ENCODE results near the gene LETM1. TPM values are rescaled to one million over a fixed set of nuclear protein-coding genes. Genes with fewer than 3 reads are reported as not detected.

Gene LETM1
- total RNA-seq: 64.5 and 95.2 TPM in 2 replicates

DNA sequence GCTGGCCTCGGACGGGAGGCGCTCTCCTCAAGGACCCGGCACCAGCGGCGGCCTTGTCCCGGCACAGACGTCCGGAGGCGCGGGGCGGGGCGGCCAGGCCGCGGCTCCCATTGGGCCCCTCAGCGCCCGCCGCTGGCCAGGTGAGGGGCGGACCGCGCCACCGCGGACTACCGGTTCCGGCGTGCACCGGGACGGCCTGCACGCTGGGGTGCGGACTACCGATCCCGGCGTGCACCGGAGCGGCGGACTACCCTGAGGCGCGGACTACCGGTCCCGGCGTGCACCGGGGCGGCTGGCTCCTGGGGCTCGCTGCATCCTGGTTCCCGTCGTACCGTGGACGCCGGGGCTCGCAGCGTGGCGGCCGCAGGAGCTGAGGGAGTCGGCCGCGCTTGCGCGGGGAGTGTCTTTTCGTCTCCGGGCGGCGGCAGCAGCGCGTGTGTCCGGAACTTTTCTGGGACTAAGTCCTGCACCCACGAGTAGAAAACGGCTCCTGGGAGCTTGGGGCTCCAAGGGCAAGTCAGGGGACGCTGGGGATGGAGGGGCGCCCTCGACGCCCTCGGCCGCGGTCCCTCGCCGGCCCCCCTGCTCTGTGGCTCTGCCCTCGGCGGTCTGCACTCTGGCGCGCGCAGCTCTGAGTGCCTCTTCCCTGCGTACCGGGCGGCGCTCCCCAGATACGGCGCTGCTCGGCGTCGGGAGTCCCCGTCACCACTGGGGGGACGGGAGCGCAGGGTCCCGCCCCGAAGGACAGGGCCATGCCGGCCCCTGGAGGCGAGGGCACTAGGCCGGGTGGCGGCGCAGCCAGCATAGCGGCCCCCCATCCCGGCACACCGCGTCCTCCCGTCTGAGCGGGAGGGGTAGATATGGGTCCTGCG, at the start of gene LETM1:
Gene LETM1, minus strand, starts transcription at position 86 of the 872 bp plus-strand sequence. CDS start 206 bp downstream, outside the sequence.

DNA sequence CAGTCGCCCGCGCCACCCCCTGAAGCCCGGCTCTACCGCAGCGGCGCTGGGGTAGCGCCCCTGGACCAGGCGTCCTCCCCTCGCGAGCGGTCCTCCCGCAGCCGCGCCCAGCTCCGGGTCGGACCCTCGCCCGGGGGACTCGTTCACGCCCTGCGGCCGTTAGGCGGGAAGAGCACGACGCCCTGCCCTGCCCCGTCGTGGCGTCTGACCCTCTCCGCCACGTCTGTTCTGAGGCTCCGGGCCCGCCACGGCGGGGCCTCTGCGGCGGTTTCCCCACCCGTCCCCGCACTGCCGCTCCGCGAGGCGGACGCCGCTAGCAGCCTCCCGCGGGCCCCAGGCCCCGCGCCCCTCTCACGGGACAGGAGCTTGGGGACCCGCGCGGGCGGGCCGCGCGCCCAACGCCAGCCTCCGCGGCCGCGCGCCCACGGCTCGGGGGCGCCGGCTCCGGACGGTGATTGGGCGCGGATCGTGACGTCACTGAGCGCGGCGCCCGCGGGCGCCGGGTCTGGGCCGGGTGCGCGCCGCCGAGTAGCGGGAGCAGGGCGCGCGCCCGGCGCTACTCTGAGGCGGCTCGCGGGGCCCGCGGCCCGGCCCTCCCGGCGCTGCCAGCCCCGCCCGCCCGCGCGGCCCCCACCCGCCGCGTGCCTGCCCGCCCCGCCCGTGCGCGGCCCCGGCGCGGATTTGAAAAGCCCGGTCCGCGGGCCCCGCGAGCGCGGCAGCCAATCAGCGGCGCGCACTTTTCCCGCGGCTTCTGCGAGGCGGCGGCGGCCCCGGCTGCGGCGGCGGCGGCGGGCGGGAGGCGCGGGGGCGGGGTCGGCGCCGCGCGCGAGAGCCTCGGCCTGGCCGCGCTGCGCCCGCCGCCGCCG, 14.9 kb upstream of the LETM1 start, which contains the start of gene NSD2:
Gene NSD2, plus strand, starts transcription at position 816 of the 866 bp plus-strand sequence. CDS start 29,262 bp downstream, outside the sequence.

DNA sequence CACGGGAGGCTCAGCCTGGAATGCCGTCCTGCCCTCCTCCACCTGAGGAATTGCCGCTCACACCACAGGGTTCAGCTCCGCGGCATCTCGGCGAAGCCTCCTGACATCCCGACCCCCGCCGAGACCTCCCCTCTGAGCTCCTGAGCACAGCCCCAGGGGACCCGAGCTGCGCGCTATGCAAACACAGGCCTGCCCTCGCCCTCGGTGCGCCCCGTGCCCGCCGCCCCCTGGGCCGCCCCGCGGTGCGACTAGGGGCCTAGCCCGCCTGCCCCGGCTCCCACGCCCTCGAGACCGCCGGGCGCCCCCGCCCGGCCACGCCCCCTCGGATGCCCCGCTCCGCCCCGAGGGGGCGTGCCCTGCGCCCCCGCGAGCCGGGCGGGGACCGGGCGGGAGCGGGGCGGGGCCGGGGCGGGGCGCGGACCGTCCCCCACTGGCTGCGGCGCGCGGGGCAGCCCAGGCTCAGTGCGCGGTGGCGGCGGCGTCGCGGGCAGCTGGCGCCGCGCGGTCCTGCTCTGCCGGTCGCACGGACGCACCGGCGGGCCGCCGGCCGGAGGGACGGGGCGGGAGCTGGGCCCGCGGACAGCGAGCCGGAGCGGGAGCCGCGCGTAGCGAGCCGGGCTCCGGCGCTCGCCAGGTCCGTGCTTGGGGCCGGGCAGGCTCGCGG, 63.0 kb downstream of the LETM1 start, which contains the start of gene FGFR3:
Gene FGFR3, plus strand, starts transcription at position 462 of the 664 bp plus-strand sequence. CDS start 642 bp downstream, outside the sequence.

Other genes starting within 250 kb of the LETM1 start
- 0.72 and 1.6 TPM in 2 replicates for gene FAM53A, start 171.8 kb downstream of the LETM1 start, total RNA-seq
- 43.1 and 48.8 TPM in 2 replicates for gene SLBP, start 143.8 kb downstream of the LETM1 start, total RNA-seq
- 56.2 and 58.2 TPM in 2 replicates for gene TMEM129, start 134.8 kb downstream of the LETM1 start, total RNA-seq
- 4.9 and 7.0 TPM in 2 replicates for gene TACC3, start 134.6 kb downstream of the LETM1 start, total RNA-seq
- 0.20 and 0.59 TPM in 2 replicates for gene FGFR3, start 62.9 kb downstream of the LETM1 start, total RNA-seq
- gene NSD2, start 15.2 kb upstream of the LETM1 start, total RNA-seq: 53.1 and 55.7 TPM in 2 replicates
- 16.3 and 17.0 TPM in 2 replicates for gene NELFA, start 152.8 kb upstream of the LETM1 start, total RNA-seq
- 0.13 and 0.76 TPM in 2 replicates for gene NAT8L, start 203.2 kb upstream of the LETM1 start, total RNA-seq

All from smooth muscle cell of the pulmonary artery (primary cell).